HG03025 (cell line): Measurements from ENCODE around the gene PIH1D2.
"Not testable (repeated sequence)": the region's sequence is repeated elsewhere in the genome, so short reads cannot be mapped to it uniquely, and the experiment has no call there.

Experiments
- ATAC-seq: cut with Tn5 transposase; IDR thresholded peaks from one replicate; pipeline ENCODE4 v1.9.1; 2021; ENCODE audit warnings: mild to moderate bottlenecking, moderate library complexity; ENCODE audit not compliant: unreplicated experiment, low FRiP score

Gene PIH1D2

DNA sequence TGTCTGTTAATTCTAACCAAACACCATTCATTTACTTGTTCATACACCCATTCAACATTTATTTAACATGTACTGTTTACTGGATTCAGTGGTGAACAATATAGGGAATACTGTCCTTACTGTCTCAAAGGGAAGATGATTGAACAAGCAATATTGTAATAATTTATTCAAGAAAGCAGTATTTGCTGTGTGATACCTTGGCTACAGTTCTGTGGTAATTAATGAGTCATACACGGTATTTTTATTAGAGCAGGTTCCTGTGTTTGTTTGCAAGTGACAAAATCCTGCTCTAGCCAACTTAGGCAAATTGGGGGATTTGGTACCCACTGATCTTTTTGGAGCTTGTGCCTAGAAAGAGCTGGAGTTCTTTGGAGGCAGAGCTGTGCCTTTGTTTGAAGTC is 15.7 kb downstream of the PIH1D2 start:
- no peak for ATAC-seq

DNA sequence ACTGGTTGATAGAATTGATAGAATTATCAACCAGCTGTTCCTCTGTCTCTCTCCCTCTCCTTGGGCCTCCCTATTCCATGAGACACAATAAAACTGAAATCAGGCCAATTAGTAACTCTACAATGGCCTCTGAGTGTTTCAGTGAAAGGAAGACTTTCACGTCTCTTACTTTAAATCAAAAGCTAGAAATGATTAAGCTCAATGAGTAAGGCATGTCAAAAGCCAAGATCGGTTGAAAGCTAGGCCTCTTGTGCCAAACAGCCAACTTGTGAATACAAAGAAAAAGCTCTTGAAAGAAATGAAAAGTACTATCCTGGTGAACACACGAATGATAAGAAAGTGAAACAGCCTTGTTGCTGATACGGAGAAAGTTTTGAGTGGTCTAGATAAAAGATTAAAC is 16.6 kb downstream of the PIH1D2 start:
- no peak for ATAC-seq

DNA sequence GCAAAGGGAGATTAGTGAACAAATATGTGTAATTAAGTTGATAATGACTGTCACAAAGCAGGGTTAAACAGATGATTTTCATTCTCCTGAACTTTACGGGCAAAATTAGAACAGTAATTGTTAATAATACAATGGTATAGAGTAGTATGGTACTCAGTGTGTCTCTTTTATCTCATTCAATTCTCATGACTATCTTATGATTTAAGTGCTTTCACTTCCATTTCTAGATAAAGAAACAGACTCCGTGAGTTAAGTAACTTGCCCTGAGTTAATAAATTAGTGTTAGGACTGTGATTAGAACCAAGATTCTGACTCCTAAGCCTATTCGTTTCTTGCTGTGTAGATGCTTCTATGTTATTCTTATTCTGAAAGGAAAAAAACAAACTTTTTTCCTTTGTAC is 22.0 kb downstream of the PIH1D2 start:
- no peak for ATAC-seq

DNA sequence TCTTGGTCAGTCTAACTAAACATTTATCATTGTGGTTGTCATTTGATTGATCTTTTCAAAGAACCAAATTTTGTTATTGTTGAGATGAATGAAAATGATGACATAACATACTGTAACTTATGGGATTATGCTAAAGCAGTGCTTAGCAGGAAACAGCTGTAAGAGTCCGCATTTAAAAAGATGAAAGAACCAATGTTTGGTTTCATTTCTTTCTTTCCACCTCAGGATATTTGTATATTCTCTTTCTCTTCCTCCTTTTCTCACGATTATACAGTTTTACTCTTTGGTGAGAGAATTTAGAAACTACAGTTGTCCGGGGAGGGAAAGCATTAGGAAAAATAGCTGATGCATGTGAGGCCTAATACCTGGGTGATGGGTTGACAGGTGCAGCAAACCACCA is 23.1 kb downstream of the PIH1D2 start:
- peak; percentile 87 for ATAC-seq

DNA sequence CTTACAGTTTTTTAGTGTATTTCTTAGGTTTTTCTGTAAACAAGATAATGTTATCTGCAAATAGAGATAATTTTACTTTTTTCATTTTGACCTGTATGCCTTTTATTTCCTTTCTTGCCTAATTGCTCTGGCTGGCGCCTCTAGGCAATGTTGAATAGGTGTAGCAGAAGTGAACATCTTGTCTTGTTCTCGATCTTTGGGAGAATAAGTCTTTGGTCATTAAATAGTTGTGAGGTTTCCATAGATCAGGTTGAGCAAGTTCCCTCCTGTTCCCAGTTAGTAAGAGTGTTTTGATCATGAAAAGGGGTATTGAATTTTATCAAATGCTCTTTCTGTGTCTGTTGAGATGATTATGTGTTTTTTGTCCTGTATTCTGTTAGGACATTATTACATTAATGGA is 24.0 kb downstream of the PIH1D2 start:
- ATAC-seq, result no peak

DNA sequence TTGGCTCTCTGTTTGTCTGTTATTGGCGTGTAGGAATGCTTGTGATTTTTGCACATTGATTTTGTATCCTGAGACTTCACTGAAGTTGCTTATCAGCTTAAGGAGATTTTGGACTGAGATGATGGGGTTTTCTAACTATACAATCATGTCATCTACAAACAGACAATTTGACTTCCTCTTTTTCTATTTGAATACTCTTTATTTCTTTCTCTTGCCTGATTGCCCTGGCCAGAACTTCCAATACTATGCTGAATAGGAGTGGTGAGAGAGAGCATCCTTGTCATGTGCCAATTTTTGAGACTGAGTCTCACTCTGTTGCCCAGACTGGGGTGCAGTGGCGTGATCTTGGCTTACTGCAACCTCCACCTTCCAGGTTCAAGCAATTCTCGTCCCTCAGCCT is 25.6 kb downstream of the PIH1D2 start:
- ATAC-seq, result not testable (repeated sequence)

DNA sequence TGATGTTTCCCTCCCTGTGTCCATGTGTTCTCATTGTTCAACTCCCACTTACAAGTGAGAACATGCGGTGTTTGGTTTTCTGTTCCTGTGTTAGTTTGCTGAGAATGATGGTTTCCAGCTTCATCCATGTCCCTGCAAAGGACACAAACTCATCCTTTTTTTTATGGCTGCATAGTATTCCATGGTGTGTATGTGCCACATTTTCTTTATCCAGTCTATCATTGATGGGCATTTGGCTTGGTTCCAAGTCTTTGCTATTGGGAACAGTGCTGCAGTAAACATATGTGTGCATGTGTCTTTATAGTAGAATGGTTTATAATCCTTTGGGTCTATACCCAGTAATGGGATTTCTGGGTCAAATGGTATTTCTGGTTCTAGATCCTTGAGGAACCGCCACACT is 27.2 kb downstream of the PIH1D2 start:
- not testable (repeated sequence) for ATAC-seq

DNA sequence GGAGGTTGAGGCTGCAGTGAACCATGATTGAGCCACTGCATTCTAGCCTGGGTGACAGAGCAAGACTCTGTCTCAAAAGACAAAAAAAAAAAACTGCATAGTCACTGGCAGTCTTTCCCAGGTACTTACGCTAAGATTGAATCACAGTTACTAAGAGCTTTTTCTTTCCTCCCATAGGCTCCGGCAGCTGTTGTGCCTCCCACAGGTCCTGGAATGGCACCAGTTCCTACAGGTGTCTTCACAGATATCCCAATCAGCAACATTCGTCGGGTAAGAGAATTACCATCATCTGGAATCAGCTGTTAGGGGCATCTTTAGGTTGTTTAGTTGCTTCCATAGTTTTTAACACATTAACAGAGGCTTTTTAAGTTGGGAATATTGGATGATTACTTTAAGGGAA is 28.9 kb downstream of the PIH1D2 start:
- ATAC-seq, result no peak

DNA sequence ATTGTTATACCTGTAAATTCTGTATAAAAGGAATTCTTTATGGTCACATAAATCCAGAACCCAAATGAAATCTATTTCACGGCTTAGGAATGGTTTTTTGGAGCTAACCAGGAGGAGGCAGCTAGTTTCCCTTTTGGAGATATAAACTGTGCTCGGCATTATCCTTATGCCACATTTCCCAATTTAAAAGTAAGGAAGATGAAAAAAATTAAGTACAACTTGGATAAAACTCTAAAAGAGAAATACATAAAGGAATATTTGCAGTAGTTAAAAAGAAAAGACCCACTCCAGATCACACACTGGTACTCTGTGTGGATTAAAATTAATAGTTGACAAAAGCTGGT is 30.9 kb downstream of the PIH1D2 start:
- no peak for ATAC-seq

DNA sequence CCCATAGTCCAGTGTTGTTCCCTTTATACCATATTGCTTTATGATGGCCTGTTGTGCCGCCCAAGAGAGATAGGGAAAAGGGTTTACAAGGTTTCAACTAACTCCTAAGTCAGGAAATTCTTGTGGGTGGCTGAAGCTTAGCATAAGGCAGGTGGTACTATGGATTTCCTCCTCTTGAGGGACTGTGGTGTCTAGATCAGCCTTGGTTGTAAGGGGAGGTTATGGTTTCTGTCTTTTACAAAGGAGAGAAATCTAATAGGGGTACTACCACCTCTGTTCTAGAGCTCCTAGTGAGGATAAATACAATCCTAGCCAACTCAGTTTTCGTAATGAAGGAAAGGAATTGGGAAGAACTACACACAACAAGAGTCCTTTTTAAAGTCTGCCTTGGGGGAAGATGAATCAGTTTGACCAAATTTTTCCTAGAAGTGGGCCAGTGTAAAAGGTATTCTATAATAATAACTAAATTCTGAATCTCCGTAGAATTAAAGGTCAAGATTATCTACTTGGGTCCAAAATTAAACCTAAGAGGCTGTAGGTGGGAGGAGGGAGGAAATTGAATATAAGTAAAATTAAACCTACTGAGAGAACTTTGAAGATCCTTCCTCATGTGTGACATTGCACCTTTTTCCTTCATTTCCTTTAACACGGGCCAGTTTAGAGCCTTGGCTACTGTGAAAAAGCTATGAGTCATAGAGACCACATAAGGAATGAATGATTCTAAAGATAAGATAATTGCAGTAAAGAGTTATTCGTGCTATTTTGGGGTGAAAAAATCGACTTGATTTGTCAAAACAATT is 31.5 kb downstream of the PIH1D2 start:
- ATAC-seq, result no peak

DNA sequence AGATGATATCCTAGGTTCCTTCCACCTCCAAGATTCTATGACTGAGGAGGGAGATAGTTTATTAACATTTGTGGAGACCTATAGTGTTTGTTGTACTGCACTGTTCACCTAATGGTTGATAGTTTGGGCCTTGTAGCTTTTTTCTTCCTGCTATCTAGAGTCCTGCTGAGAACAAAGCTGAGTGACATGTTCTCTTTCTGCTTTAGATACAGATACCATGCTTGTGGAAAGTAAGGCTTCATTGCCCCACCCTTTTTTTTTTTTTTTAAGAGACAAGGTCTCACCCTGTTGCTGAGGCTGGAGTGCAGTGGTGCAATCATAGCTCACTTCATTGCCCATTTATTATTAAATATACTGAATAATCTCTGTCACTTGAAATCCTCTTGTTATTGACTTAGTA is 36.3 kb downstream of the PIH1D2 start:
- ATAC-seq, result no peak

DNA sequence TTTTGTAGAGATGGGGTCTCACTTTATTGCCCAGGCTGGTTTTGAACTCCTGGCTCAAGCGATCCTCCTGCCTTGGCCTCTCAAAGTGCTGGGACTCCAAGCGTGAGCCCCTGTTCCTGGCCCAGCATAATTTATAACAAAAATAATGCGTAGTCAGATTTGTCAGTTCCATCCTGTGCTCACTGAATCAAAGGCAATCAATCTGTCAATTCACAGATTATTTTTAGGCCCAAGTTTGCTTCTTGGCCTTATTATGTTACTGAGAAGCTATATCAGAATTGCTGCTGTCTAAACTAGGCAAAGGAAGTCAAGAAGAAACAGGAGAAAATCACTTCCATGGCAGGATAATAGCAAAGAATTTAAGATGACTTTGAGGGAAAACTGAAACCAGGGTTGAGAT is 39.9 kb downstream of the PIH1D2 start:
- ATAC-seq, result no peak

DNA sequence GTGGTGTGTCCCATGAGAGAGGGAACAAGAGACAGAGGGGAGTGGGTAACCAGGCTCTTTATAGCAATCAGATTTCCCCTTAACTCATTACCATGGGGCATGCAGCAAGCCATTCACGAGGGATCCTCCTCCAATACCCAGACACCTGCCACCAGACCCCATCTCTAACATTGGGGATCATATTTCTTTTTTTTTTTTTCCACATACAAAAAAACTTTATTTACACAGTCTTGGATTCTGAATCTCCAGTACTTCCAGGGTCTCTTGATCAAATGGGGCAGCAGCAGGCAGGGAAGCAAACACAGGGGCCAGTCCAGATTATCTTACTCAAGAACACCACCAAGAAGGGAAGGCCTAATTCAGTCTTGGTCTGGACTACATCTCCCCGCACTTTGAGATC is 44.4 kb downstream of the PIH1D2 start:
- no peak for ATAC-seq

DNA sequence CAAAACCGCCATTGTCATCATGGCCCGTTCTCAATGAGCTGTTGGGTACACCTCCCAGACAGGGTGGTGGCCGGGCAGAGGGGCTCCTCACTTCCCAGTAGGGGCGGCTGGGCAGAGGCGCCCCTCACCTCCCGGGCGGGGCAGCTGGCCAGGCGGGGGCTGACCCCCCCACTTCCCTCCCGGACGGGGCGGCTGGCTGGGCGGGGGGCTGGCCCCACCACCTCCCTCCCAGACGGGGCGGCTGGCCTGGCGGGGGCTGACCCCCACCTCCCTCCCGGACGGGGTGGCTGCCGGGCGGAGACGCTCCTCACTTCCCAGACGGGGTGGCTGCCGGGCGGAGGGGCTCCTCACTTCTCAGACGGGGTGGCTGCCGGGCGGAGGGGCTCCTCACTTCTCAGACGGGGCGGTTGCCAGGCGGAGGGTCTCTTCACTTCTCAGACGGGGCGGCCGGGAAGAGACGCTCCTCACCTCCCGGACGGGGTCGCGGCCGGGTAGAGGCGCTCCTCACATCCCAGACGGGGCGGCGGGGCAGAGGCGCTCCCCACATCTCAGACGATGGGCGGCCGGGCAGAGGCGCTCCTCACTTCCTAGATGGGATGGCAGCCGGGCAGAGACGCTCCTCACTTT is 46.9 kb downstream of the PIH1D2 start:
- ATAC-seq, result not testable (repeated sequence)

DNA sequence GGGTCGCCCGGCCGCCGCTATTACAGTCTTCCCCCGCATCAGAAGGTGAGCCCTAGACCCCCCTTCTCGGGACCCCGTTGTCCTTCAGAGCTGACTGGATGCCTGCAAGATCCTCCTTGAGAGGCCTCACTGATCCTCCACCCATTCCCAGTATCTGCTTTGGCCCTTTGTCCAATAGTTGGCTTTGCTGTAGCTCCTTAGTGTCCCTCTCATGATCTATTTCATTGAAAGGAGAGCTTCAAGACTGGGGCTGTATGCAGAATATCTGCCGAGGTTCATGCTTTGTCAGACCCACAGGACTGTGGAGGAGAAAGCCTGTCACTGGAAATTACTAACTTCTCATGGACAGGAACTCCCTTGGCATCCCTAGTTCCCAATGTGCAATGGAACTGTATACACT is 48.1 kb downstream of the PIH1D2 start:
- ATAC-seq, result no peak

DNA sequence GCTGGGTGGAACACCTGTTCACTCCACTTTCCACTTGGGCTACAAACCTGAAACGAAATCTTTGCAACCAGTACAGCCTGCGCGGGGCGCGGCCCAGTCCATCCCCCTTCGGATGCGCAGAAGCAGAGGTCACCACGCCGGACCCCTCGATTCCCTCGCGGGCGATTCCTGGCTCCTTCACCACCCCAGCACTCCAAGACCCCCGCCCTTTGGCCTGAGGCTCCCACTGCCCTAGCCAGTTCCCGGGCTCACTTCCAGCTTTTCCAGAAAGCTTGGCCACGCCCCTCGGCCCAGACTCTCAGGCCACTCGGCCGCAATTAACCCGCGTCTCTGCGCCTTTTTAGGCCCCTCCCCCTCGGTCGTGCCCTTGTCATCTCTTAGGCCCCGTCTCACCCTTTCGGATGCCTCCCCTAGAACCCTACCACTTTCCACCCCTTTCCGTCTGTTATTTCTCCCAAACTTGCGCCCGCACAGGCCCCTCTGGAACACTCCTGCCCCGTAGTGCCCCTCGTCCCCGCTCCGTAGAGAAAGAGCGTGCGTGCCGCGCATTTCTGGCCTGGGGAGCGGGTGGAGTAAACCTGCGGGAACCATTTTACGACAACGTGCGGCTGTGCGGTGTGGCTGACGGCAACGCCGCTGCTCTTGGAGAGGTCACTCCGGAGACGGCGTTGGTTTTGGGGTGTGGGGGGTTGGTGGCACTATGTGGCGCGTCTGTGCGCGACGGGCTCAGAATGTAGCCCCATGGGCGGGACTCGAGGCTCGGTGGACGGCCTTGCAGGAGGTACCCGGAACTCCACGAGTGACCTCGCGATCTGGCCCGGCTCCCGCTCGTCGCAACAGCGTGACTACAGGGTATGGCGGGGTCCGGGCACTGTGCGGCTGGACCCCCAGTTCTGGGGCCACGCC is 48.8 kb downstream of the PIH1D2 start, which contains the start of gene DLAT:
DLAT (plus strand) TSS at position 636 of the 906 bp plus-strand sequence; CDS start at position 701, 65 bp downstream.
- ATAC-seq, result peak; percentile 72

DNA sequence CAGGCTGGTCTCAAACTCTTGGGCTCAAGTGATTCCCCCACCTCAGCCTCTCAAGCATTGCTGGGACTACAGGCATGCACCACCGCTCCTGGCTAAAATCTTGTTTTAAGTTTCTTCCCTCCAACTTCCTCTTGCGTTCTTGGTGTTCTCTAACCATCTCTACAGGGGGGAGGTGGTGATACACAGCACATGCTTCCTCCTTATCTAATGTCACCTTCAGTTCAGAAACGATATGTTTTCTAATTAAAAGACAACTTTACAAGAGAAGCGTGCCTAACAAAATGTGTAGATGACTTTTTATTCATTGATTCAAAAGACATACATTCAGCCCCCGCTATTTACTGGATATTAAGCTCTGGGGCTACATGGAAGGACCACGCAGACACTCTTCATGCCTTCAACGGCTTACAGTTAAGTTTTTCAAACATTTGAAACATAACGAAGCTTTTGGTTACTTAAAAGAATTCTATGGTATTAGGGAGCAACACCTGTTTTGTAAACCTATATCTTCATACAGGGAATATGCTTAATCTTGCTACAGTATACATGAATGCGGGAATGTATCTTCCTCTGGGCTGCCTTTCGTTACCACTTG is 49.5 kb downstream of the PIH1D2 start:
- ATAC-seq, result peak; percentile 40

DNA sequence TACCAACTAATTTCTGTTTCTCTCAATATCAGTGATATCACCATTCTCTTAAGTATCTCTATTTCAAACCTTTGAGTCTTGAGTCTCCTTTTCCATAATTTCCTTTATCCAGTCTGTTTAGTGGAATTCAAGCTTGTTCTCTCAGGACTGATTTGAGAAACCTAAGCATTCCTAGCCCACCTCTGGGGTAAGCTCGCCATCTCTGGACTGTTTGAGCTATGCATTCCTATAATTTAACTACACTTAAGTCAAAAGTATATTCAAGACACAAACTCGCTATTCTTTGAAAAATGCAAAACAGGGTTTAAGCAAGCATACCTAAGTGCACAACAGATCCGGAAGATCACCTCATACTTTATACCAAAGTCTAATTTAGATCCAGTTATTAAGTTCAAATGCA is 50.7 kb downstream of the PIH1D2 start:
- no peak for ATAC-seq

DNA sequence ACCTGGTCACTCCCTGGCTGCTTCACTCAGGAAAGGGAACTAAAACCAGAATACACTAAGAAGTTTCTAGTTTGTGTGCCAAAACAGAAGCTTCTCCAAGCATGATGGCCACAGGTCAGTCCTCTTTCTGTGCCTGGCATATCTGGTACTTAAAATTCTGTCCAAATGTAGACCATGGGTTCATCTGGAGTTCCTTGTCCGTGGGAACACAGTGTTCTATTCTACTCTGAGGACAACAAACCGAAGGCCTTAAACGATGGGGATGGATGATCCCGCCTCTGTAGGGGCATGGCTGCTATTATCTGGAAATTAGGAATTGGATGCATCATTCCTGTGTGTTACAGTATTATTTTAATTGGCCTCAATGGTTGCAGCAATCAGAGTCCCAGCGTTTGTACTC is 54.8 kb downstream of the PIH1D2 start:
- ATAC-seq, result no peak
